ENCODE measurements around the gene MRPL14. TPM values are rescaled to one million over a fixed set of nuclear protein-coding genes. Genes with fewer than 3 reads are reported as not detected.
"Not testable (repeated sequence)": the region's sequence is repeated elsewhere in the genome, so short reads cannot be mapped to it uniquely, and the experiment has no call there.

Gene MRPL14
- total RNA-seq, 4 donors from 2014 or later = 41.7 to 60.3 (median 53.6) TPM

DNA sequence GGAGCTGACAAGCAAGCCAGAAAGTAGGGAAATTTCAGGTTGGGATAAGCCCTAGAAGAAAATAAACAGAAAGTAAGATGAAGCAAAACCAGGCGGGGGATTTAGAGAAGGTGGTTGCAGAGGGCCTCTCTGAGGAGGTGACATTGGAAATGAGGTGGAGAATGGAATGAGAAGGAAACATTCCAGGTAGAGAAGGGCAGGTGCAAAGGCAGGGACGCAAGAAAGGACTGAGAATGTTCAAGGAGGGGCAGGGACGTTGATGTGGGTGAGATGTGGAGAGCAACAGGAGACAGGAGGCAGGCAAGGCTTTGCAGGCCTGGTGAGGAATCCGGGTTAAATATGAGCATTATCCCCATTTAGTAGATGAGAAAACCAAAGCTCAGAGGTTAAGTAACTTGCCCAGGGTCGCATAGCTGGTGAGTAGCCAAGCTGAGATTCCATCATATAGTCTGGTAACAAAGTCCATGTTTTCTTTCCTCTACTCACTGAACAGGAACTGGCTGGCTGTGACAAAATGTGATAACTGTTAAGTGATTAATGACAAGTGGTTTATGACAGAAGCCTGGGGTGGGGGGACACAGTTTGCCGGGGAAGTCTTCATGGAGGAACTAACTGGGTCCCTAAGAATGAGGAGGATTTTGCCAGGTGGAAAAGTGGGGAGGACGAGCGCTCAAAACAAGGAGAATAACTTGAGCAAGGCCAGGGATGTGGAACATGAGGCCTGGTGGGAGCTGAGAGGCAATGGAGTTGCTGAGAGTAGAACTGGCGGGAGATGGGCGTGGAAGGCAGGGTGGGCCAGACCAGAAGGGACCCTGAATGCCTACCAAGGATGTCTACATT is 32.6 kb downstream of the MRPL14 start:
- H3K27ac ChIP-seq = no peak overlapping the region
- DNase-seq = no peak
- H3K36me3 ChIP-seq = peaks cover 0 to 15% (median 0%) of the 10 kb centered on the region in 3 donors
- TF ChIP-seq, protein P1, sequence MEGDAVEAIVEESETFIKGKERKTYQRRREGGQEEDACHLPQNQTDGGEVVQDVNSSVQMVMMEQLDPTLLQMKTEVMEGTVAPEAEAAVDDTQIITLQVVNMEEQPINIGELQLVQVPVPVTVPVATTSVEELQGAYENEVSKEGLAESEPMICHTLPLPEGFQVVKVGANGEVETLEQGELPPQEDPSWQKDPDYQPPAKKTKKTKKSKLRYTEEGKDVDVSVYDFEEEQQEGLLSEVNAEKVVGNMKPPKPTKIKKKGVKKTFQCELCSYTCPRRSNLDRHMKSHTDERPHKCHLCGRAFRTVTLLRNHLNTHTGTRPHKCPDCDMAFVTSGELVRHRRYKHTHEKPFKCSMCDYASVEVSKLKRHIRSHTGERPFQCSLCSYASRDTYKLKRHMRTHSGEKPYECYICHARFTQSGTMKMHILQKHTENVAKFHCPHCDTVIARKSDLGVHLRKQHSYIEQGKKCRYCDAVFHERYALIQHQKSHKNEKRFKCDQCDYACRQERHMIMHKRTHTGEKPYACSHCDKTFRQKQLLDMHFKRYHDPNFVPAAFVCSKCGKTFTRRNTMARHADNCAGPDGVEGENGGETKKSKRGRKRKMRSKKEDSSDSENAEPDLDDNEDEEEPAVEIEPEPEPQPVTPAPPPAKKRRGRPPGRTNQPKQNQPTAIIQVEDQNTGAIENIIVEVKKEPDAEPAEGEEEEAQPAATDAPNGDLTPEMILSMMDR (IDR thresholded peaks at IDR 0.05) = no peak
- no peak for TF ChIP-seq POLR2A (IDR thresholded peaks at IDR 0.05)
- intact Hi-C loops (cut with DNase I) = loop anchor here (10.0 kb wide), 1 partner anchor 160 kb away; the partner anchor contains the start of gene SLC35B2
- no peaks in the 10 kb centered on the region for H3K27me3 ChIP-seq
- 85% methylated on average over 10 of the region's 10 CpGs for WGBS, 2 donors
- H3K9me3 ChIP-seq = no peaks in the 10 kb centered on the region
- peaks cover 0 to 5% (median 0%) of the 10 kb centered on the region in 3 donors for H3K4me1 ChIP-seq
- no peak overlapping the region for H3K4me3 ChIP-seq

DNA sequence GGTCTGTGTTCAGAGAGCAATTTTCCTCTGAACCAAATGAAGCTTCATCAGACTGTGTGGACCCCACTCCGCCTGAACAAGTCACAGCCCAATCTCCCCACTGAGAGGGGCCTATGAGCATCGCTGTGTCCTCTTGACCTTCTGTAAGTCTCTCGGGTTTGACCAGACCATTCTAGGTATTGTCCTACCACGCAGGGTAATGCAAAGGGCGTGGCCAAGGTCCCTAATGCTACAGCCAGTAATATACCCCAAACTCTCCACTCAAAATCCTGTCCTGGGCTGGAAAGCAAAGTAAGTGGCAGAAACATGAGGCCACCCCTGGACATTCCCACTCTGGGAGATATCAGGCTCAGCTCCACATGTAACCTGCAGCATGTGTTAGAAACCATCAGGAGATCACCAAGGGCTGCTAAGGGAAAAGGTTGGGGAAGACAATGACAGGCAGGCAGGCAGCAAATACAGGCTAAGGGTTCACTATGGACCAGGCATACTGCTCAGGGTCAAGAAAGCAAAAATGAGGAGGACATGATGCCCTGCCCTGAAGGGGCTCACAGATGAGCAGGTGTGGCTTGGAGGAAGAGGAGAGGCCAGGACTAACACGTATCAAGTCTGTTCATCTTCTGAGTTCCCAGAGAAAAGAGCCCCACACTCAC is 33.4 kb downstream of the MRPL14 start:
- Histone ChIP-seq H3K4me3 (no peak overlapping the region), H3K27me3 (no peaks in the 10 kb centered on the region), H3K9me3 (no peaks in the 10 kb centered on the region), H3K36me3 (peaks cover 0 to 15% (median 0%) of the 10 kb centered on the region in 3 donors), H3K27ac (no peak overlapping the region), H3K4me1 (peaks cover 0 to 5% (median 0%) of the 10 kb centered on the region in 3 donors)
- no peak for DNase-seq
- no peak for TF ChIP-seq POLR2A (IDR thresholded peaks at IDR 0.05)
- TF ChIP-seq, protein P1 (IDR thresholded peaks at IDR 0.05) = no peak
- 85 to 89% methylated on average over 5 to 6 of the region's 6 CpGs for WGBS, 2 donors
- intact Hi-C loops (cut with DNase I) = loop anchor here (10.0 kb wide), 1 partner anchor 161 kb away; the partner anchor contains the start of gene SLC35B2

DNA sequence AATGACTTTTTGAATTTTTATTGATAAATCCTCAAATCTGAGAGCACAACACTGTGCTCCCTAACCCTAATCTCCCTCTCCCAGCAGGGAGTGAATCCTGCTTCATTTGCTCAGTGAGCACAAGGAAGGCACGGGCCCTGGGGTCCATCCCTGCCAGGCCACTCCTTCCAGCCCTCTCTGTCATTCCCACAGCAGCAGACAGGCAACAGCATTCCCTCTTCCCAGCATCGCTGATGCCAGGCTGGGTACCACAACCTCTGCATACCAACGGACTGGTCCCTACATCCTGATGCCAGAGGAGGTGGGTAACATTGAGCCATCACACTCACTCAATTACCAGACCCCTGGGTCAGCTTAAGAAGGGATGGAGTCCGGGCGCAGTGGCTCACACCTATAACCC is 34.2 kb downstream of the MRPL14 start:
- intact Hi-C loops (cut with DNase I) = loop anchor here (10.0 kb wide), 1 partner anchor 162 kb away; the partner anchor contains the start of gene SLC35B2
- Histone ChIP-seq H3K36me3 (peaks cover 0 to 14% (median 0%) of the 10 kb centered on the region in 3 donors), H3K9me3 (no peaks in the 10 kb centered on the region), H3K27me3 (no peaks in the 10 kb centered on the region), H3K4me3 (no peak overlapping the region), H3K4me1 (peaks cover 0 to 5% (median 0%) of the 10 kb centered on the region in 3 donors), H3K27ac (no peak overlapping the region)
- TF ChIP-seq, protein P1 (IDR thresholded peaks at IDR 0.05) = no peak
- 92 to 94% methylated on average over 4 to 5 of the region's 5 CpGs for WGBS, 2 donors
- no peak for DNase-seq

DNA sequence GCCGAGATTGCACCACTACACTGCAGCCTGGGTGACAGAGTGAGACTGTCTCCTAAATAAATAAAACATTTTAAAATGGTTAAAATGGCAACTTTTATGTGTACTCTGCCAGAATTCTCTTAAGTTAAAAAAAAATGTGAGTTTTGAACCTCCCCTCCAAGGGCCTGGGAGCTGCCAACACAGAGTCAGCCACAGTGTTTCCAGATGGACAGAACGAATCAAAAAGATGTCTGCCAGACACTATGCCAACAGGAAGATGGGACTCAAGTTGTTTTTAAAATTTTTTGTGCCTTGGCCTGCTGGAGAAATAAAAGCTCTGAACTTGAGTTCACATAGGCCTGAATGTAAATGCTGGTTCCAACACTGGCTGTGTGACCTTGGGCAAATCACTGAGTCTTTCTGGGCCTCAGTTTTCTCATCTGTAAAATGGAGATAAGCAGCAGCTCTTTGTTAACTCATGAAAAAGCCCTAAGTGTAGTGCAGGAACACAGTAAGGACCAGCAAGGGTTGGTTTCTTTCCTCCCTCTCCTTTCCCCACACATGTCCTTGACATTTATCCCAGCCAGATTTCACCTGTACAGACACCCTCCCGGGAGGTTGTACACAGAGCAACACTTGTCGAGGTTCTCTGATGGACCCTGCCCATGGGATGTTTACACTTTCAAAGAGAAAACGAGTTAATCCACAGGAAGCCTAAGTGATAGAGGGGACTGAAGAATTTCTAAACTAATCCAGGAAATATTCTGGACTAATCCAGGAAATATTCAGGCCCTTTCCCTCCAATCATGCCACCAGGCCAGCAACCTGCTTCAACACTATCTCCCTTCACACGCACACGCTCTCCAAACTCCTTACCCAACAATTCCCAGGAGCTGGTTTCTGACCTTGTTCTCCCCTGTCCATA is 35.0 kb downstream of the MRPL14 start:
- Histone ChIP-seq H3K27ac (no peak overlapping the region), H3K9me3 (no peaks in the 10 kb centered on the region), H3K4me3 (no peak overlapping the region), H3K4me1 (peaks cover 0 to 6% (median 0%) of the 10 kb centered on the region in 3 donors), H3K27me3 (no peaks in the 10 kb centered on the region), H3K36me3 (peaks cover 0 to 14% (median 0%) of the 10 kb centered on the region in 3 donors)
- intact Hi-C loops (cut with DNase I) = loop anchor here (10.0 kb wide), 1 partner anchor 163 kb away; the partner anchor contains the start of gene SLC35B2
- 83 to 84% methylated on average over 6 to 7 of the region's 7 CpGs for WGBS, 2 donors
- DNase-seq = no peak
- TF ChIP-seq POLR2A (IDR thresholded peaks at IDR 0.05) = no peak

DNA sequence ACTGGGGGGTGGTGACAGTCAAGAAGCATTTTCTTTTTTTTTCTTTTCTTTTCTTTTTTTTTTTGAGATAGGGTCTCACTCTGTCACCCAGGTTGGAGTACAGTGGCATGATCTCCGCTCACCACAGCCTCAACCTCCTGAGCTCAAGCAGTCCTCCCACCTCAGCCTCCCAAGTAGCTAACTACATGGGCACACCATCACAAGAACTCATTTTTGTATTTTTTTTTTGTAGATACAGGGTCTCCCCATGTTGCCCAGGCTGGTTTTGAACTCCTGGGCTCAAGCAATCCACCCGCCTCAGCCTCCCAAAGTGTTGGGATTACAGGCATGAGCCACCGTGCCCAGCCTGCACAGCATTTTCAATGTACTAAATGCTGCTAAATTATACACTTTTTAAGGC is 35.9 kb downstream of the MRPL14 start:
- peaks cover 0 to 14% (median 0%) of the 10 kb centered on the region in 3 donors for H3K36me3 ChIP-seq
- not testable (repeated sequence) for DNase-seq, H3K9me3 ChIP-seq, H3K27ac ChIP-seq, H3K4me3 ChIP-seq, H3K27me3 ChIP-seq, H3K4me1 ChIP-seq
- intact Hi-C loops (cut with DNase I) = loop anchor here (10.0 kb wide), 1 partner anchor 163 kb away; the partner anchor contains the start of gene SLC35B2
- 88 to 100% methylated on average over 3 of the region's 3 CpGs for WGBS, 2 donors

Measured in esophagus squamous epithelium (tissue), 5 donors.